Natural killer cell (primary cell): ENCODE data around the gene FLCN. TPM values are rescaled to one million over a fixed set of nuclear protein-coding genes. Genes with fewer than 3 reads are reported as not detected.

Experiments
- ATAC-seq, 3 donors: fragments of 150-1000 bp in 2 of 3; fragments of 200-7000 bp in 1 of 3; cut with Tn5 transposase; 1 replicate in 1 of 3; 2 replicates in 2 of 3; pipeline ENCODE4 v1.10.0; 2021; ENCODE audit warnings: mild to moderate bottlenecking in 2 of 3, moderate library complexity in 2 of 3
- DNase-seq, 2 donors: peaks; one replicate each; pipeline versions ENCODE4 v3.0.0 to v3.0.0-alpha.2; 2013 to 2021; ENCODE audit warnings: mixed read lengths in 1 of 2
- H3K27ac ChIP-seq: one replicate; pipeline ENCODE4 v1.5.1; 2013; ENCODE audit warnings: mild to moderate bottlenecking, low read length
- H3K27me3 ChIP-seq: one replicate; pipeline ENCODE4 v1.6.1; 2013; ENCODE audit warnings: low read length; ENCODE audit not compliant: control insufficient read depth, insufficient read depth
- H3K36me3 ChIP-seq: one replicate; pipeline ENCODE4 v1.6.1; 2013; ENCODE audit warnings: low read length; ENCODE audit not compliant: control insufficient read depth, insufficient read depth
- H3K4me1 ChIP-seq: one replicate; pipeline ENCODE4 v1.6.1; 2013; ENCODE audit warnings: low read length; ENCODE audit not compliant: control insufficient read depth, insufficient read depth
- H3K4me3 ChIP-seq: one replicate; pipeline ENCODE4 v1.5.1; 2013; ENCODE audit warnings: low read length
- H3K9me3 ChIP-seq: one replicate; pipeline ENCODE4 v1.6.1; 2013; ENCODE audit warnings: low read length; ENCODE audit not compliant: control insufficient read depth, insufficient read depth
- H3K27ac Mint-ChIP-seq, 2 donors: one replicate each; pipeline ENCODE4 v1.8.0; 2022; ENCODE audit warnings: mild to moderate bottlenecking in 2 of 2, mixed read lengths in 2 of 2, moderate library complexity in 1 of 2
- H3K27me3 Mint-ChIP-seq, 2 donors: one replicate each; pipeline ENCODE4 v1.8.0; 2022; ENCODE audit warnings: low read depth in 2 of 2, mixed read lengths in 2 of 2
- H3K36me3 Mint-ChIP-seq: one replicate; pipeline ENCODE4 v1.8.0; 2022; ENCODE audit warnings: mixed read lengths
- H3K4me1 Mint-ChIP-seq, 2 donors: one replicate each; pipeline ENCODE4 v1.8.0; 2022; ENCODE audit warnings: mixed read lengths in 2 of 2
- H3K4me3 Mint-ChIP-seq: one replicate; pipeline ENCODE4 v1.8.0; 2022; ENCODE audit warnings: mild to moderate bottlenecking, moderate library complexity, mixed read lengths
- H3K9me3 Mint-ChIP-seq, 2 donors: one replicate each; pipeline ENCODE4 v1.8.0; 2022; ENCODE audit warnings: mixed read lengths in 2 of 2
- CTCF ChIP-seq: fragments of 200-600 bp; IDR thresholded peaks from one replicate; pipeline ENCODE4 v1.8.0; 2022; ENCODE audit warnings: antibody characterized with exemption
- WGBS: methylation state at CpG from one replicate; pipeline ENCODE4 v1.1.7; 2013; ENCODE audit warnings: missing lambda C conversion rate; ENCODE audit not compliant: insufficient coverage; 5-methylcytosine and 5-hydroxymethylcytosine counted together
- intact Hi-C: fragments of 100-400 bp; cut with micrococcal nuclease; formaldehyde crosslinking; loops from one replicate; pipeline ENCODE4 v1.14.2; 2022
- total RNA-seq, 4 donors: library from RNA; stranded (reverse); fragments of 120-200 nt in 1 of 4; gene quantifications; one replicate each; pipeline versions ENCODE4 v1.2.3 to v1.2.4, GENCODE V29; 2013 to 2022

Gene FLCN
- total RNA-seq, 3 donors from 2014 or later (not counting 1 experiment from before 2014, with no cell fraction given), result 26.7 to 43.6 (median 33.8) TPM

GRCh38 chr17:17205368-17206123 is 31.4 kb downstream of the FLCN start:
- WGBS, result 14% methylated on average over 70 of the region's 70 CpGs
- H3K4me1 Mint-ChIP-seq, result peaks cover 22 to 41% of the 10 kb centered on the region in 2 donors
- peaks cover 43% of the 10 kb centered on the region for H3K4me1 ChIP-seq

GRCh38 chr17:17204635-17205231 is 32.2 kb downstream of the FLCN start:
- peaks cover 43% of the 10 kb centered on the region for H3K4me1 ChIP-seq
- H3K4me3 ChIP-seq, result peak overlapping the region; percentile 53
- H3K36me3 ChIP-seq, result peaks cover 2% of the 10 kb centered on the region
- WGBS, result 74% methylated on average over 14 of the region's 14 CpGs
- TF ChIP-seq CTCF, result no peak
- peak overlapping the region; percentile 23 to 87 for H3K27ac Mint-ChIP-seq
- peak overlapping the region; percentile 45 for H3K27ac ChIP-seq
- H3K27me3 ChIP-seq, result no peaks in the 10 kb centered on the region
- DNase-seq (no peak), ATAC-seq (no peak)
- H3K27me3 Mint-ChIP-seq, result no peaks in the 10 kb centered on the region
- intact Hi-C loops, result loop anchor here (5.0 to 10.0 kb wide), 2 partner anchors 90 to 98 kb away; partner anchors contain the start of gene NT5M
- no peaks in the 10 kb centered on the region for H3K36me3 Mint-ChIP-seq
- no peaks in the 10 kb centered on the region for H3K9me3 Mint-ChIP-seq
- H3K4me3 Mint-ChIP-seq, result peak overlapping the region; percentile 80
- H3K9me3 ChIP-seq, result no peaks in the 10 kb centered on the region
- H3K4me1 Mint-ChIP-seq, result peaks cover 22 to 41% of the 10 kb centered on the region in 2 donors

More at GRCh38 chr17:17205368-17206123, 31.4 kb downstream of the FLCN start:
- peak overlapping the region; percentile 80 for H3K4me3 Mint-ChIP-seq
- no peaks in the 10 kb centered on the region for H3K9me3 Mint-ChIP-seq
- TF ChIP-seq CTCF, result no peak
- ATAC-seq, result peak; percentile 22 to 40 (median 24)
- peak overlapping the region; percentile 55 for H3K27ac ChIP-seq
- intact Hi-C loops, result loop anchor here (1.0 to 10.0 kb wide), 3 partner anchors 32 to 97 kb away; partner anchors contain the start of genes FLCN and NT5M
- H3K4me3 ChIP-seq, result peak overlapping the region; percentile 53
- DNase-seq, result peak in 1 of 2 donors; percentile 80
- H3K27ac Mint-ChIP-seq, result peak overlapping the region; percentile 23 to 87
- H3K9me3 ChIP-seq, result no peaks in the 10 kb centered on the region
- H3K27me3 ChIP-seq, result no peaks in the 10 kb centered on the region
- H3K36me3 Mint-ChIP-seq, result no peaks in the 10 kb centered on the region
- no peaks in the 10 kb centered on the region for H3K27me3 Mint-ChIP-seq
- H3K36me3 ChIP-seq, result peaks cover 2% of the 10 kb centered on the region

GRCh38 chr17:17204041-17204591 is 32.9 kb downstream of the FLCN start:
- peaks cover 22 to 41% of the 10 kb centered on the region in 2 donors for H3K4me1 Mint-ChIP-seq
- peaks cover 43% of the 10 kb centered on the region for H3K4me1 ChIP-seq
- H3K9me3 ChIP-seq, result no peaks in the 10 kb centered on the region
- H3K4me3 Mint-ChIP-seq, result peak overlapping the region; percentile 80
- no peaks in the 10 kb centered on the region for H3K27me3 Mint-ChIP-seq
- H3K27me3 ChIP-seq, result no peaks in the 10 kb centered on the region
- H3K27ac Mint-ChIP-seq, result peak overlapping the region; percentile 23 to 87
- H3K36me3 Mint-ChIP-seq, result no peaks in the 10 kb centered on the region
- ATAC-seq (peak in 2 of 3 donors; percentile 24 to 25), DNase-seq (peak; percentile 28 to 36)
- intact Hi-C loops, result loop anchor here (10.0 kb wide), 1 partner anchor 89 kb away; no protein-coding TSS in a partner anchor
- no peak for TF ChIP-seq CTCF
- no peak overlapping the region for H3K4me3 ChIP-seq
- 35% methylated on average over 15 of the region's 15 CpGs for whole genome bisulfite sequencing
- peaks cover 2% of the 10 kb centered on the region for H3K36me3 ChIP-seq
- H3K9me3 Mint-ChIP-seq, result no peaks in the 10 kb centered on the region
- H3K27ac ChIP-seq, result peak overlapping the region; percentile 45
